Smooth muscle cell (in vitro differentiated cells): ENCODE measurements around the gene HMGB4. TPM values are rescaled to one million over a fixed set of nuclear protein-coding genes. Genes with fewer than 3 reads are reported as not detected.

Source experiments
- DNase-seq: peaks from one replicate; lab custom pipeline; 2025; ENCODE audit not compliant: unreplicated experiment; lab: John Stamatoyannopoulos, UW
- H2AFZ ChIP-seq: fragments of 200-600 bp; sonication (generic); 2 replicates; pipeline ENCODE4 v1.6.0; 2016; ENCODE audit warnings: antibody characterized with exemption, low read depth, mild to moderate bottlenecking
- H3F3A ChIP-seq: fragments of 200-600 bp; sonication (generic); 2 replicates; pipeline ENCODE4 v1.6.0; 2017; ENCODE audit warnings: antibody characterized with exemption, low read depth
- H3K27ac ChIP-seq: fragments of 200-600 bp; sonication (generic); 2 replicates; pipeline ENCODE4 v1.5.1; 2016; ENCODE audit warnings: low read depth, mild to moderate bottlenecking
- H3K27me3 ChIP-seq: fragments of 200-600 bp; sonication (generic); 2 replicates; pipeline ENCODE4 v1.6.1; 2016; ENCODE audit warnings: low read depth, mild to moderate bottlenecking
- H3K36me3 ChIP-seq: fragments of 200-600 bp; sonication (generic); 2 replicates; pipeline ENCODE4 v1.5.1; 2016; ENCODE audit warnings: low read depth
- H3K4me1 ChIP-seq: fragments of 200-600 bp; sonication (generic); 2 replicates; pipeline ENCODE4 v1.5.1; 2016; ENCODE audit warnings: low read depth
- H3K4me2 ChIP-seq: fragments of 200-600 bp; sonication (generic); 2 replicates; pipeline ENCODE4 v1.6.0; 2016; ENCODE audit warnings: mild to moderate bottlenecking
- H3K4me3 ChIP-seq: fragments of 200-600 bp; sonication (generic); 2 replicates; pipeline ENCODE4 v1.5.1; 2016; ENCODE audit warnings: mild to moderate bottlenecking
- H3K79me2 ChIP-seq: fragments of 200-600 bp; sonication (generic); 2 replicates; pipeline ENCODE4 v1.6.0; 2016; ENCODE audit warnings: low read depth, mild to moderate bottlenecking
- H3K9ac ChIP-seq: fragments of 200-600 bp; sonication (generic); 2 replicates; pipeline ENCODE4 v1.6.0; 2016; ENCODE audit warnings: low read depth
- H3K9me3 ChIP-seq: fragments of 200-600 bp; sonication (generic); replicated peaks from 2 replicates; pipeline ENCODE4 v1.5.1; 2016; ENCODE audit warnings: low read depth
- H4K20me1 ChIP-seq: fragments of 200-600 bp; sonication (generic); 2 replicates; pipeline ENCODE4 v1.6.0; 2016; ENCODE audit warnings: low read depth
- CTCF ChIP-seq: fragments of 200-600 bp; sonication (generic); IDR thresholded peaks from 2 replicates; pipeline ENCODE4 v1.5.1; 2017; ENCODE audit warnings: borderline replicate concordance, mild to moderate bottlenecking, antibody characterized with exemption; ENCODE audit not compliant: insufficient read depth, poor library complexity, severe bottlenecking
- WGBS: methylation state at CpG from one replicate; pipeline ENCODE4 v1.1.7; 2016; ENCODE audit warnings: low lambda C conversion rate; 5-methylcytosine and 5-hydroxymethylcytosine counted together
- polyA plus RNA-seq: library from polyadenylated mRNA; unstranded; fragments of >200 nt; fragmentation: Nextera tagmentation; extraction: Ambion mirVana; gene quantifications from 2 replicates; pipeline ENCODE4 v1.2.1, GENCODE V29; 2016
- total RNA-seq: library from RNA; depleted of rRNA; stranded (reverse); fragments of >200 nt; gene quantifications from 2 replicates; pipeline ENCODE4 v1.2.3, GENCODE V29; 2014

The HMGB4 gene
- total and polyA plus RNA-seq, 2 experiments from 2014 or later: not detected

GRCh38 chr1:33824971-33825370, 38.9 kb upstream of the HMGB4 start:
- H3K9me3 ChIP-seq: no peaks in the 10 kb centered on the region
- no peaks in the 10 kb centered on the region for H3K27me3 ChIP-seq
- H3K4me3 ChIP-seq: no peak overlapping the region
- H3K79me2 ChIP-seq: no peaks in the 10 kb centered on the region
- no peak overlapping the region for H2AFZ ChIP-seq
- no peak overlapping the region for H3K9ac ChIP-seq
- H4K20me1 ChIP-seq: no peaks in the 10 kb centered on the region
- H3K27ac ChIP-seq: no peak overlapping the region
- H3K4me2 ChIP-seq: no peak overlapping the region
- TF ChIP-seq CTCF: no peak
- DNase-seq: no peak
- H3K4me1 ChIP-seq: no peaks in the 10 kb centered on the region
- 100% methylated on average over 1 of the region's 1 CpG for WGBS
- no peaks in the 10 kb centered on the region for H3K36me3 ChIP-seq
- no peaks in the 10 kb centered on the region for H3F3A ChIP-seq

DNA sequence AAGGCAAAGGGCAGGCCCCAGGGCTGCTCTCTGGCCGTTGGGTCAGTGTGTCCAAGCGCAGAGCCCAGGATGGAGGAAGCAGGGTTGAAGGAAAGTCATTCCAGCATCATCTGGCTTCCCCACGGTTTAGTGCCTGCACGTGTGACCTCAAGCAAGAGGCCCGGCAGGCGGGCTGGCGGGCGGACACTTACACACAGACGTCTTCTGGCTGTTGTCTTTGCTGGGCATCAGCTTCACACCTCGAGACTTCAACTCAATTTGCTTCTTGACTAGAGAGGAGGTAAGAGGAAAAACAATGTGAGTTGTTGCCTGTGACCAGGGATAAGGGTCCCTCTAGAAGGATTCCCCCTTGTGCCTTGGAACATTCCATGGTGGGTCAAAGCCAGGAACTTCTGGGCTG, 38.4 kb upstream of the HMGB4 start:
- 85% methylated on average over 10 of the region's 10 CpGs for WGBS
- H3K4me1 ChIP-seq: no peaks in the 10 kb centered on the region
- no peaks in the 10 kb centered on the region for H4K20me1 ChIP-seq
- no peak for DNase-seq
- no peaks in the 10 kb centered on the region for H3K27me3 ChIP-seq
- H3K9ac ChIP-seq: no peak overlapping the region
- no peak for TF ChIP-seq CTCF
- H3K27ac ChIP-seq: no peak overlapping the region
- no peaks in the 10 kb centered on the region for H3K79me2 ChIP-seq
- H3K36me3 ChIP-seq: no peaks in the 10 kb centered on the region
- no peaks in the 10 kb centered on the region for H3K9me3 ChIP-seq
- H3K4me3 ChIP-seq: no peak overlapping the region
- no peak overlapping the region for H2AFZ ChIP-seq
- no peak overlapping the region for H3K4me2 ChIP-seq
- no peaks in the 10 kb centered on the region for H3F3A ChIP-seq

- no peak for DNase-seq
- H3K4me1 ChIP-seq: no peaks in the 10 kb centered on the region
These were observed 37.6 kb upstream of the HMGB4 start for GRCh38 chr1:33826311-33826710.

More at GRCh38 chr1:33826311-33826710, 37.6 kb upstream of the HMGB4 start:
- Histone ChIP-seq H3F3A (no peaks in the 10 kb centered on the region), H3K79me2 (no peaks in the 10 kb centered on the region), H3K27ac (no peak overlapping the region), H3K9me3 (no peaks in the 10 kb centered on the region), H4K20me1 (no peaks in the 10 kb centered on the region), H3K27me3 (no peaks in the 10 kb centered on the region), H3K9ac (no peak overlapping the region), H3K36me3 (no peaks in the 10 kb centered on the region), H3K4me3 (no peak overlapping the region), H3K4me2 (no peak overlapping the region), H2AFZ (no peak overlapping the region)
- no peak for TF ChIP-seq CTCF
